Measurements from ENCODE around the gene ZFAND3.

ZFAND3 gene

GRCh38 chr6:38133932-38134703 is 314.6 kb downstream of the ZFAND3 start:
- Histone ChIP-seq H3K18ac (ENCODE audit: low read length) (no peak overlapping the region), H3K27me3 (ENCODE audit: insufficient read depth, low read length, poor library complexity) (no peaks in the 10 kb centered on the region), H3K79me1 (ENCODE audit: low read length) (peaks cover 3% of the 10 kb centered on the region), H3K4ac (ENCODE audit: low read depth, low read length) (no peak overlapping the region), H2BK5ac (ENCODE audit: low read length) (no peak overlapping the region), H3K56ac (ENCODE audit: low read length) (no peak overlapping the region), H3K4me2 (ENCODE audit: low read length) (no peak overlapping the region), H2BK15ac (replicated peaks; ENCODE audit: low read depth) (no peak overlapping the region), H3K4me1 (ENCODE audit: control insufficient read depth, low read depth, low read length) (peaks cover 2% of the 10 kb centered on the region), H4K8ac (ENCODE audit: low read depth, low read length) (no peak overlapping the region), H3K23ac (ENCODE audit: low read length) (no peak overlapping the region), H3K9ac (ENCODE audit: low read length) (no peak overlapping the region), H4K5ac (ENCODE audit: low read length) (no peak overlapping the region), H3K36me3 (ENCODE audit: control insufficient read depth, insufficient read depth, low read length) (no peaks in the 10 kb centered on the region), H2BK120ac (ENCODE audit: low read depth, low read length) (no peak overlapping the region), H2AK5ac (ENCODE audit: low read length) (no peak overlapping the region), H3K4me3 (ENCODE audit: low read length) (no peak overlapping the region), H3K79me2 (ENCODE audit: control insufficient read depth, insufficient read depth, low read length) (no peaks in the 10 kb centered on the region), H3K27ac (ENCODE audit: low read depth, low read length) (no peak overlapping the region)
- no CpG with 5 or more reads among the region's 7 CpGs for WGBS (ENCODE audit: extremely low coverage, insufficient coverage, low lambda C conversion rate)
- no peak for DNase-seq

DNA sequence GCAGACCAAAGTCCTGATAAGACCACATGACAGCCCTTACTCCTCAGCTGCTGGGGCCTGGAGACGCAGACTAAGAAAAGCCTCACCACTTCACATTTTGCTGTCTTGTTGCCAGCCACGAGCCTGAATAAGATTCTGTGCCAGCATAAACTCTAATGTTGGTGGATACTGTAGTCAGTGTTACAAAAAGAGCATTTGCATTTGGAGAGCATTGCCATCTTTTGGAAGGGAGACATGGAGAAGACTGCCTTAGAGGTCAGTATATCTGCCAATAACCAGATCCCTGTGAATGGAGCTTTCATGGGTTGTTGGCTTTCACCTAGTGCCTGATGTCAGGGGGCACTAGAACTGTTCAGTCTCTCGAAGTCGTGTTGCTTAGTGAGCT is 315.2 kb downstream of the ZFAND3 start:
- no peak for DNase-seq
- Histone ChIP-seq H2BK120ac (ENCODE audit: low read depth, low read length) (no peak overlapping the region), H3K18ac (ENCODE audit: low read length) (no peak overlapping the region), H3K23ac (ENCODE audit: low read length) (no peak overlapping the region), H2BK15ac (replicated peaks; ENCODE audit: low read depth) (no peak overlapping the region), H3K79me2 (ENCODE audit: control insufficient read depth, insufficient read depth, low read length) (no peaks in the 10 kb centered on the region), H2BK5ac (ENCODE audit: low read length) (no peak overlapping the region), H3K9ac (ENCODE audit: low read length) (no peak overlapping the region), H4K5ac (ENCODE audit: low read length) (no peak overlapping the region), H2AK5ac (ENCODE audit: low read length) (no peak overlapping the region), H3K79me1 (ENCODE audit: low read length) (peaks cover 3% of the 10 kb centered on the region), H3K4me2 (ENCODE audit: low read length) (no peak overlapping the region), H3K27me3 (ENCODE audit: insufficient read depth, low read length, poor library complexity) (no peaks in the 10 kb centered on the region), H3K27ac (ENCODE audit: low read depth, low read length) (no peak overlapping the region), H3K4me1 (ENCODE audit: control insufficient read depth, low read depth, low read length) (peaks cover 2% of the 10 kb centered on the region), H3K56ac (ENCODE audit: low read length) (no peak overlapping the region), H4K8ac (ENCODE audit: low read depth, low read length) (no peak overlapping the region), H3K4ac (ENCODE audit: low read depth, low read length) (no peak overlapping the region), H3K36me3 (ENCODE audit: control insufficient read depth, insufficient read depth, low read length) (no peaks in the 10 kb centered on the region), H3K4me3 (ENCODE audit: low read length) (no peak overlapping the region)
- no CpG with 5 or more reads among the region's 4 CpGs for WGBS (ENCODE audit: extremely low coverage, insufficient coverage, low lambda C conversion rate)

GRCh38 chr6:38136547-38136946 is 317.0 kb downstream of the ZFAND3 start:
- H3K23ac ChIP-seq (ENCODE audit: low read length), result peak overlapping the region; percentile 29
- no peak overlapping the region for H2BK5ac ChIP-seq (ENCODE audit: low read length)
- WGBS (ENCODE audit: extremely low coverage, insufficient coverage, low lambda C conversion rate), result no CpG with 5 or more reads among the region's 4 CpGs
- H2BK120ac ChIP-seq (ENCODE audit: low read depth, low read length), result no peak overlapping the region
- H3K27ac ChIP-seq (ENCODE audit: low read depth, low read length), result no peak overlapping the region
- H3K56ac ChIP-seq (ENCODE audit: low read length), result no peak overlapping the region
- H3K4me2 ChIP-seq (ENCODE audit: low read length), result no peak overlapping the region
- H3K18ac ChIP-seq (ENCODE audit: low read length), result no peak overlapping the region
- no peak overlapping the region for H3K4me3 ChIP-seq (ENCODE audit: low read length)
- H3K4me1 ChIP-seq (ENCODE audit: control insufficient read depth, low read depth, low read length), result peaks cover 2% of the 10 kb centered on the region
- no peak overlapping the region for H3K9ac ChIP-seq (ENCODE audit: low read length)
- no peak overlapping the region for H2BK15ac ChIP-seq (replicated peaks; ENCODE audit: low read depth)
- H3K27me3 ChIP-seq (ENCODE audit: insufficient read depth, low read length, poor library complexity), result no peaks in the 10 kb centered on the region
- no peak overlapping the region for H2AK5ac ChIP-seq (ENCODE audit: low read length)
- no peak for DNase-seq
- H3K4ac ChIP-seq (ENCODE audit: low read depth, low read length), result no peak overlapping the region
- no peaks in the 10 kb centered on the region for H3K36me3 ChIP-seq (ENCODE audit: control insufficient read depth, insufficient read depth, low read length)
- H3K79me1 ChIP-seq (ENCODE audit: low read length), result peaks cover 3% of the 10 kb centered on the region
- H4K5ac ChIP-seq (ENCODE audit: low read length), result no peak overlapping the region
- H4K8ac ChIP-seq (ENCODE audit: low read depth, low read length), result no peak overlapping the region
- H3K79me2 ChIP-seq (ENCODE audit: control insufficient read depth, insufficient read depth, low read length), result no peaks in the 10 kb centered on the region

GRCh38 chr6:38137608-38138265 is 318.2 kb downstream of the ZFAND3 start:
- Histone ChIP-seq H2BK120ac (ENCODE audit: low read depth, low read length) (no peak overlapping the region), H4K5ac (ENCODE audit: low read length) (no peak overlapping the region), H3K27me3 (ENCODE audit: insufficient read depth, low read length, poor library complexity) (no peaks in the 10 kb centered on the region), H3K79me1 (ENCODE audit: low read length) (peaks cover 3% of the 10 kb centered on the region), H3K18ac (ENCODE audit: low read length) (peak overlapping the region; percentile 41), H3K4me2 (ENCODE audit: low read length) (no peak overlapping the region), H3K23ac (ENCODE audit: low read length) (no peak overlapping the region), H3K4me1 (ENCODE audit: control insufficient read depth, low read depth, low read length) (peaks cover 2% of the 10 kb centered on the region), H3K9ac (ENCODE audit: low read length) (no peak overlapping the region), H2BK5ac (ENCODE audit: low read length) (no peak overlapping the region), H3K4ac (ENCODE audit: low read depth, low read length) (no peak overlapping the region), H3K4me3 (ENCODE audit: low read length) (no peak overlapping the region), H3K36me3 (ENCODE audit: control insufficient read depth, insufficient read depth, low read length) (no peaks in the 10 kb centered on the region), H3K79me2 (ENCODE audit: control insufficient read depth, insufficient read depth, low read length) (no peaks in the 10 kb centered on the region), H3K56ac (ENCODE audit: low read length) (peak overlapping the region; percentile 52), H4K8ac (ENCODE audit: low read depth, low read length) (no peak overlapping the region), H3K27ac (ENCODE audit: low read depth, low read length) (no peak overlapping the region), H2AK5ac (ENCODE audit: low read length) (no peak overlapping the region), H2BK15ac (replicated peaks; ENCODE audit: low read depth) (no peak overlapping the region)
- peak; percentile 67 for DNase-seq
- no CpG with 5 or more reads among the region's 8 CpGs for WGBS (ENCODE audit: extremely low coverage, insufficient coverage, low lambda C conversion rate)

GRCh38 chr6:38138374-38138773 is 318.8 kb downstream of the ZFAND3 start:
- no peak overlapping the region for H4K8ac ChIP-seq (ENCODE audit: low read depth, low read length)
- H3K27me3 ChIP-seq (ENCODE audit: insufficient read depth, low read length, poor library complexity), result no peaks in the 10 kb centered on the region
- no peak overlapping the region for H2AK5ac ChIP-seq (ENCODE audit: low read length)
- H3K4me1 ChIP-seq (ENCODE audit: control insufficient read depth, low read depth, low read length), result peaks cover 2% of the 10 kb centered on the region
- no peak overlapping the region for H3K18ac ChIP-seq (ENCODE audit: low read length)
- no peak overlapping the region for H2BK15ac ChIP-seq (replicated peaks; ENCODE audit: low read depth)
- H3K36me3 ChIP-seq (ENCODE audit: control insufficient read depth, insufficient read depth, low read length), result no peaks in the 10 kb centered on the region
- no peak overlapping the region for H3K9ac ChIP-seq (ENCODE audit: low read length)
- H3K27ac ChIP-seq (ENCODE audit: low read depth, low read length), result no peak overlapping the region
- no CpG with 5 or more reads among the region's 5 CpGs for WGBS (ENCODE audit: extremely low coverage, insufficient coverage, low lambda C conversion rate)
- DNase-seq, result peak; percentile 51
- H3K23ac ChIP-seq (ENCODE audit: low read length), result no peak overlapping the region
- H3K79me1 ChIP-seq (ENCODE audit: low read length), result peaks cover 3% of the 10 kb centered on the region
- no peak overlapping the region for H2BK120ac ChIP-seq (ENCODE audit: low read depth, low read length)
- no peak overlapping the region for H3K4ac ChIP-seq (ENCODE audit: low read depth, low read length)
- H3K4me2 ChIP-seq (ENCODE audit: low read length), result no peak overlapping the region
- no peak overlapping the region for H3K56ac ChIP-seq (ENCODE audit: low read length)
- no peak overlapping the region for H2BK5ac ChIP-seq (ENCODE audit: low read length)
- H3K79me2 ChIP-seq (ENCODE audit: control insufficient read depth, insufficient read depth, low read length), result no peaks in the 10 kb centered on the region
- no peak overlapping the region for H3K4me3 ChIP-seq (ENCODE audit: low read length)
- no peak overlapping the region for H4K5ac ChIP-seq (ENCODE audit: low read length)

Data from mesendoderm (in vitro differentiated cells).